ENCODE results near the gene CD68.

The CD68 gene

DNA sequence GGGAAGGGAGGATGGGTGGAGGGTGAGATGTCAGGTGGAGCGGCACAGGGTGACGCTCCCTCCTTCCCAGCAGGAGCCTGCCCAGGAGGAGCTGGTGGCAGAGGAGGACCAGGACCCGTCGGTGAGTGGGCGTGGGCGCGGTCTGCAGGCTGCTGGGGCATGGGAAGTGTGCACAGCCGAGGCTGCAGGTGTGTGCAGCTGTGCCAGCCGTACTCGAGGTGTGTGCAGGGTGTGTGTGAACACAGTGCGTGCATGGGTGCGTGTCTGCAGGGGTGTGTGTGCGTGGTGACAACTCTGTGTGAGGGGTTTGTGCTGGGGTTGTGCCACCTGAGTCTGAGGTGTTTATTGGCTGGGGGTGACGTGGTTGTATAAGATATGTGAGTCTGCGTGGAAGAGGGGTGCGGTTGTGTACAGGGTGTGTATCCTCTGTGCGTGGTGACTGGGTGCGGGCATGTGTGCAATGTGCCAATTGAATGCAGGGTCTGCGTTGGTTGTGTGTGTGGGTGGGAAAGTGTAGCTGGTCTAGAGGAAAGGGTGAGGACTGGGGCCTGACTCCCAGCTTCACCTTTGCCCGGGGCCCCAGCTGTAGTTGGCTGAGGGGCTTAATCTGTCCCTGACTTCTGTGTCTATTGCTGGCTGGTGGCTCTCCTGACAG is 29.9 kb upstream of the CD68 start:
- DNase-seq (ENCODE audit: low read depth, low spot score), result no peak
- Histone ChIP-seq H3K27ac (no peak overlapping the region), H3K9me3 (ENCODE audit: low read depth, low read length) (no peaks in the 10 kb centered on the region), H3K4me3 (no peak overlapping the region), H3K36me3 (ENCODE audit: insufficient read depth, low read length) (no peaks in the 10 kb centered on the region), H3K9ac (ENCODE audit: insufficient read length) (no peak overlapping the region)
- no peak for TF ChIP-seq FOXP2 (optimal IDR thresholded peaks at IDR 0.05; ENCODE audit: control extremely low read depth, extremely low read length, insufficient read depth)
- TF ChIP-seq POLR2AphosphoS5 (IDR thresholded peaks at IDR 0.05; ENCODE audit: borderline replicate concordance, low read depth, low read length), result no peak
- TF ChIP-seq EZH2 (IDR thresholded peaks at IDR 0.05), result no peak

DNA sequence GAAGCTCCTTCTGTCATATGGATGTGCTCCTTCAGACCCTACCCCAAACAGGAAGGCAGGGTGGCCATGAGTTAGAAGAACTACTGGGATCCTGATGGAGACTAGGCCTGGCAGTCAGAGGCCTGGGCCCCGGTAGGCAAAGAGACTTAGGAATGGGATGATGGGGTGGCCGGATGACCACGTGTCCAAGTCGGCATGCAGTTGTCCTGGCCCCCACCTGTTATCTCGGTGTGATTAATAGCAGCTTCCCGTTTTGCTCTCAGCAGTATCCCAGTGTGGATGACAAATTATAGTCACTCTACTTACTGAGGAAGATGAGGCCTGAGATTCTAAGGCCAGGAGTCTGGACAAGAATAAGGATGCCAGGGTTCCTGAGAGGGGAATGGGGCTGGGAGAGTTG is 29.1 kb upstream of the CD68 start:
- Histone ChIP-seq H3K27ac (no peak overlapping the region), H3K9me3 (ENCODE audit: low read depth, low read length) (no peaks in the 10 kb centered on the region), H3K36me3 (ENCODE audit: insufficient read depth, low read length) (no peaks in the 10 kb centered on the region), H3K4me3 (no peak overlapping the region), H3K9ac (ENCODE audit: insufficient read length) (no peak overlapping the region)
- no peak for DNase-seq (ENCODE audit: low read depth, low spot score)
- TF ChIP-seq FOXP2 (optimal IDR thresholded peaks at IDR 0.05; ENCODE audit: control extremely low read depth, extremely low read length, insufficient read depth) (no peak), POLR2AphosphoS5 (IDR thresholded peaks at IDR 0.05; ENCODE audit: borderline replicate concordance, low read depth, low read length) (no peak), EZH2 (IDR thresholded peaks at IDR 0.05) (no peak)

DNA sequence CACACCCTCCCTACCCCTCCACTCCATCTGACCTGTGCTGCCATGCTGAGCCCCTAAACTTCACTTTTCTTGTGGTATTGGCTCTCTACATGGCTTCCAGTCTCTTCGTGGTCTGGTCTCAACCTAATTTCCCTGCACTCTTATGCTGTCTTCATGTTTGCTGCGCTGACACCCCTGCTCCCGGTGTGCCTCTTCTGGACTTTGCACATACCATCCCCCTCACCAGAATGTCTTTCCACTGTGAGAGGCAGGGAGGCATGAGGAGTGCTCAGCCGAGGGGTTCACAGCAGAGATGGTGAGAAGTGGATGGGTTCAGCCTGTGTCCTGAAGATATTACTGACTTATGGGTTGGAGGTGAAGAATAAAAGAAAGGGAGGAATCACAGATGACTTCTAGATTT is 28.0 kb upstream of the CD68 start:
- Histone ChIP-seq H3K36me3 (ENCODE audit: insufficient read depth, low read length) (no peaks in the 10 kb centered on the region), H3K4me3 (no peak overlapping the region), H3K9me3 (ENCODE audit: low read depth, low read length) (no peaks in the 10 kb centered on the region), H3K9ac (ENCODE audit: insufficient read length) (no peak overlapping the region), H3K27ac (no peak overlapping the region)
- no peak for TF ChIP-seq POLR2AphosphoS5 (IDR thresholded peaks at IDR 0.05; ENCODE audit: borderline replicate concordance, low read depth, low read length)
- no peak for TF ChIP-seq FOXP2 (optimal IDR thresholded peaks at IDR 0.05; ENCODE audit: control extremely low read depth, extremely low read length, insufficient read depth)
- TF ChIP-seq EZH2 (IDR thresholded peaks at IDR 0.05), result no peak
- no peak for DNase-seq (ENCODE audit: low read depth, low spot score)

DNA sequence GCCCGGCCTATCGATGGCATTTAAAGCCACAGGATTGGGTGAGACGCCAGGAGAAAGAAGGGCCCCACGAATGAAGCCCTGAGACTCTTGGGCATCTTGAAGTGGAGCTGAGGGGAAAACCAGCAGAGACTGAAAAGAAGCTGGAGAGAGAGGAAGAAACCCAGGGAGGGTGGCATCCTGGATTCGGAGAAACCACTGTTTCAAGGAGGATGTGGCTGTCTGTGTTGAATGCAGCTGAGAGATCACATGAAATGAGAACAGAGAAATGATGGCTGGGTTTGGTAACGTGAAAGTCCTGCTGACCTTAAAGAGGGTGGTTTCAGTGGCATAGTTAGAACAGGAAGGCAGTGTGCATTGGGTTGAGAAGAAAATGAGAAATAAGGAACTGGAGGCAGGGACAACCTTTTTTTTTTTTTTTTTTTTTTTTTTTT is 26.8 kb upstream of the CD68 start:
- Histone ChIP-seq H3K9ac (ENCODE audit: insufficient read length) (no peak overlapping the region), H3K4me3 (no peak overlapping the region), H3K36me3 (ENCODE audit: insufficient read depth, low read length) (no peaks in the 10 kb centered on the region), H3K27ac (no peak overlapping the region), H3K9me3 (ENCODE audit: low read depth, low read length) (no peaks in the 10 kb centered on the region)
- TF ChIP-seq POLR2AphosphoS5 (IDR thresholded peaks at IDR 0.05; ENCODE audit: borderline replicate concordance, low read depth, low read length), result no peak
- no peak for TF ChIP-seq FOXP2 (optimal IDR thresholded peaks at IDR 0.05; ENCODE audit: control extremely low read depth, extremely low read length, insufficient read depth)
- no peak for TF ChIP-seq EZH2 (IDR thresholded peaks at IDR 0.05)
- no peak for DNase-seq (ENCODE audit: low read depth, low spot score)

DNA sequence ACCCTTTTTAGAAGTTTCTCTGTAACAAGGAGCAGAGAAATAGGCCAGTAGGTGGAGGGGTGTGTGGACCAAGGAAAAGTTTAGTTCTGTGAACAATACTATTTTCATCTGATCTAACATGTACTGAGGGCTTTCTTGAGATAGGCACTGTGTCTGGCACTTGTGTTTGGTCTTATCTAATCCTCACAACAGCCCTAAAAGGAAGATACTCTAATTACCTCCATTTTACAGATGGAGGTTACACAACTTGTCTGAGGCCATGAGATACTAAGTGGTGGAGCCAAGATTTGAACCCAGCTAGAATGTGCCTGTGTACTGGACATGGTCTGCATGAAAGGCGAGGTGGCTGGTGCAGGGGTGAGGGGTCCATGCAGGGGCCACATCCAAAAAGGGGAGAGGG is 26.1 kb upstream of the CD68 start:
- Histone ChIP-seq H3K36me3 (ENCODE audit: insufficient read depth, low read length) (no peaks in the 10 kb centered on the region), H3K4me3 (no peak overlapping the region), H3K9ac (ENCODE audit: insufficient read length) (no peak overlapping the region), H3K27ac (no peak overlapping the region), H3K9me3 (ENCODE audit: low read depth, low read length) (no peaks in the 10 kb centered on the region)
- TF ChIP-seq FOXP2 (optimal IDR thresholded peaks at IDR 0.05; ENCODE audit: control extremely low read depth, extremely low read length, insufficient read depth) (no peak), POLR2AphosphoS5 (IDR thresholded peaks at IDR 0.05; ENCODE audit: borderline replicate concordance, low read depth, low read length) (no peak), EZH2 (IDR thresholded peaks at IDR 0.05) (no peak)
- DNase-seq (ENCODE audit: low read depth, low spot score), result no peak

DNA sequence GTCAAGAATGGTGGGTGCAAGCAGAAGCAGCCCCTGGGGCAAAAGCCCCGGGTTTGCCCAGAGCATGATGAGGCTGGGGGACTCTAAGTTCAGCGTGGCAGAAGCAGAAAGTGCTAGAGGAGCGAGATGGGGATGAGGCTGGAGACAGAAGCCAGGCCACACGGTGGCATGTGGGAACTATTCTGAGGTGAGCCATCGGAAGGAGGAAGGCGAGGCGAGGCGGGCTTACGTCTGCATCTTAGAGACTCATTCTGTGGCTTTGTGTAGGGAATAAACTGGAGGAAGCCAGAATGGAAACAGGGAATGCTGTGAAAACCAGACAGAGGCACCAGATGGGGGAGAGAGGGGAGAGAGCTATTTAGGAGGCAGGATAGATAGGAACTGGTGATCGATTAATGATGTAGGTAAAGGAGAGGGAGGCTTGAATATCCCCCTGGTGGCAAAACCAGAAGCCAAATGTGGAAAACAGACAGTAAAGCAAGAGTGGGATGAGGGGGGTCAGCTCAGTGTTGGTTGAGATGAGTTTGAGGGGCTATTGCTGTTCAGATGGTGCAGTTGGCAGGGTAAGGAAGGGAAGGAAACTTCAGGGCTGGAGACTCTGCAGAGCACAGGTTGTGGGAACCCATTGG is 24.0 kb upstream of the CD68 start:
- no peaks in the 10 kb centered on the region for H3K9me3 ChIP-seq (ENCODE audit: low read depth, low read length)
- no peak overlapping the region for H3K4me3 ChIP-seq
- H3K9ac ChIP-seq (ENCODE audit: insufficient read length), result no peak overlapping the region
- no peak for DNase-seq (ENCODE audit: low read depth, low spot score)
- no peak overlapping the region for H3K27ac ChIP-seq
- H3K36me3 ChIP-seq (ENCODE audit: insufficient read depth, low read length), result no peaks in the 10 kb centered on the region
- no peak for TF ChIP-seq FOXP2 (optimal IDR thresholded peaks at IDR 0.05; ENCODE audit: control extremely low read depth, extremely low read length, insufficient read depth)

DNA sequence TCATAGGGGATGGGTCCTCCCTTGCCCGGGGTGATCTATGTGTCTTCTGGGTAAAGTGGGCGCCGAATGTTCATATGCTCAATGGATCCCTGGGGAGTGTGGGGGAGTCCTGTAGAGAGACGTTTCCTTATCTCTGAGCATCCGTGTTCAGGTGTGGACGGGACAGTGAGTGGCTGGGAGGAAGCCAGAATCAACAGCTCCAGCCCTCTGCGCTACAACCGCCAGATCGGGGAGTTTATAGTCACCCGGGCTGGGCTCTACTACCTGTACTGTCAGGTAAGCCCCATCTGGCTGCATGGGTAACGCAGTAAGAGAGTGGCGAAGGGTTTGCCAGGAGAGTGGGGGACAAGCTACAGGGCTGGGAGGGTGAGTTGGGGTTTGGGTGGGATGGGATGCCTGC is 22.8 kb upstream of the CD68 start:
- H3K9me3 ChIP-seq (ENCODE audit: low read depth, low read length), result no peaks in the 10 kb centered on the region
- DNase-seq (ENCODE audit: low read depth, low spot score), result no peak
- no peaks in the 10 kb centered on the region for H3K36me3 ChIP-seq (ENCODE audit: insufficient read depth, low read length)
- H3K9ac ChIP-seq (ENCODE audit: insufficient read length), result no peak overlapping the region
- no peak for TF ChIP-seq EZH2 (IDR thresholded peaks at IDR 0.05)
- no peak for TF ChIP-seq POLR2AphosphoS5 (IDR thresholded peaks at IDR 0.05; ENCODE audit: borderline replicate concordance, low read depth, low read length)
- TF ChIP-seq FOXP2 (optimal IDR thresholded peaks at IDR 0.05; ENCODE audit: control extremely low read depth, extremely low read length, insufficient read depth), result no peak
- H3K4me3 ChIP-seq, result no peak overlapping the region
- H3K27ac ChIP-seq, result no peak overlapping the region

DNA sequence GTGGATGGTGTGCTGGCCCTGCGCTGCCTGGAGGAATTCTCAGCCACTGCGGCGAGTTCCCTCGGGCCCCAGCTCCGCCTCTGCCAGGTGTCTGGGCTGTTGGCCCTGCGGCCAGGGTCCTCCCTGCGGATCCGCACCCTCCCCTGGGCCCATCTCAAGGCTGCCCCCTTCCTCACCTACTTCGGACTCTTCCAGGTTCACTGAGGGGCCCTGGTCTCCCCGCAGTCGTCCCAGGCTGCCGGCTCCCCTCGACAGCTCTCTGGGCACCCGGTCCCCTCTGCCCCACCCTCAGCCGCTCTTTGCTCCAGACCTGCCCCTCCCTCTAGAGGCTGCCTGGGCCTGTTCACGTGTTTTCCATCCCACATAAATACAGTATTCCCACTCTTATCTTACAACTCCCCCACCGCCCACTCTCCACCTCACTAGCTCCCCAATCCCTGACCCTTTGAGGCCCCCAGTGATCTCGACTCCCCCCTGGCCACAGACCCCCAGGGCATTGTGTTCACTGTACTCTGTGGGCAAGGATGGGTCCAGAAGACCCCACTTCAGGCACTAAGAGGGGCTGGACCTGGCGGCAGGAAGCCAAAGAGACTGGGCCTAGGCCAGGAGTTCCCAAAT is 22.2 kb upstream of the CD68 start:
- no peaks in the 10 kb centered on the region for H3K9me3 ChIP-seq (ENCODE audit: low read depth, low read length)
- no peaks in the 10 kb centered on the region for H3K36me3 ChIP-seq (ENCODE audit: insufficient read depth, low read length)
- H3K4me3 ChIP-seq, result no peak overlapping the region
- no peak for TF ChIP-seq POLR2AphosphoS5 (IDR thresholded peaks at IDR 0.05; ENCODE audit: borderline replicate concordance, low read depth, low read length)
- no peak for TF ChIP-seq EZH2 (IDR thresholded peaks at IDR 0.05)
- no peak for TF ChIP-seq FOXP2 (optimal IDR thresholded peaks at IDR 0.05; ENCODE audit: control extremely low read depth, extremely low read length, insufficient read depth)
- H3K9ac ChIP-seq (ENCODE audit: insufficient read length), result peak overlapping the region; percentile 41
- DNase-seq (ENCODE audit: low read depth, low spot score), result no peak
- no peak overlapping the region; the same call in 1 of the 2 replicates for H3K27ac ChIP-seq

Data from SK-N-MC (cell line).